Heart right ventricle (tissue), 16 donors: Measurements from ENCODE around the gene TSPAN9. TPM values are rescaled to one million over a fixed set of nuclear protein-coding genes. Genes with fewer than 3 reads are reported as not detected.
A peak's percentile ranks its signal among the peaks of the same experiment; 100 is the strongest.

Experiments used
- ATAC-seq, 8 donors: fragments of 200-7000 bp; cut with Tn5 transposase; one replicate each; pipeline ENCODE4 v1.9.1; 2020; ENCODE audit warnings: mild to moderate bottlenecking in 8 of 8, moderate library complexity in 8 of 8, moderate number of reproducible peaks in 1 of 8
- DNase-seq, 2 donors: peaks; one replicate each; pipeline ENCODE4 v3.0.0-alpha.2; 2020
- H3K27ac ChIP-seq, 10 donors: fragments of 200-600 bp; sonication (generic) in 2 of 10; one replicate each; pipeline versions ENCODE4 v1.5.0 to v1.8.0; 2020 to 2022; ENCODE audit warnings: mild to moderate bottlenecking in 3 of 10
- H3K27me3 ChIP-seq, 7 donors: fragments of 200-600 bp; one replicate each; pipeline ENCODE4 v1.8.0; 2021 to 2022; ENCODE audit warnings: mild to moderate bottlenecking in 2 of 7
- H3K36me3 ChIP-seq, 9 donors: fragments of 200-600 bp; sonication (generic) in 1 of 9; one replicate each; pipeline versions ENCODE4 v1.5.0 to v1.8.0; 2020 to 2022; ENCODE audit warnings: mild to moderate bottlenecking in 2 of 9
- H3K4me1 ChIP-seq, 9 donors: fragments of 200-600 bp; sonication (generic) in 1 of 9; one replicate each; pipeline versions ENCODE4 v1.5.0 to v1.8.0; 2020 to 2022; ENCODE audit warnings: mild to moderate bottlenecking in 4 of 9
- H3K4me3 ChIP-seq, 10 donors: fragments of 200-600 bp; sonication (generic) in 2 of 10; one replicate each; pipeline versions ENCODE4 v1.5.0 to v1.8.0; 2020 to 2022; ENCODE audit warnings: mild to moderate bottlenecking in 7 of 10, moderate library complexity in 2 of 10
- H3K9me3 ChIP-seq, 11 donors: fragments of 200-600 bp in 10 of 11; sonication (generic) in 2 of 11; one replicate each; pipeline versions ENCODE4 v1.5.0 to v1.8.0; 2013 to 2022; ENCODE audit warnings: mild to moderate bottlenecking in 2 of 11, control low read depth in 1 of 11, moderate library complexity in 1 of 11
- CTCF ChIP-seq, 9 donors: fragments of 200-600 bp; sonication (generic) in 2 of 9; IDR thresholded peaks; one replicate each; pipeline versions ENCODE4 v1.5.0 to v1.8.0; 2021 to 2022; ENCODE audit warnings: antibody characterized with exemption in 9 of 9, mild to moderate bottlenecking in 5 of 9, moderate library complexity in 1 of 9
- WGBS, 2 donors: extraction: QIAGEN DNeasy Blood & Tissue Kit; methylation state at CpG; one replicate each; pipeline ENCODE4 v1.1.7; 2013; ENCODE audit warnings: inconsistent platforms in 1 of 2; 5-methylcytosine and 5-hydroxymethylcytosine counted together
- intact Hi-C, 10 donors: fragments of 100-400 bp; cut with DNase I; formaldehyde crosslinking; loops; one replicate each; pipeline versions ENCODE4 v1.11.1 to v1.14.2; 2022
- polyA plus RNA-seq, 2 donors: library from polyadenylated mRNA; stranded (reverse); fragments of 200-250 nt; gene quantifications; one replicate each; pipeline ENCODE4 v1.2.3, GENCODE V29; 2013
- total RNA-seq, 10 donors: library from RNA; stranded (reverse); fragmentation: NEBNext Ultra II Directional in 3 of 10; extraction: Animal tissue kit (Norgen Biotek cat#: 25700) in 3 of 10; gene quantifications; one replicate each; pipeline versions ENCODE4 v1.2.1 to v1.2.4, GENCODE V29; 2021 to 2023
- donor health status: Arrhythmogenic right ventricular cardiomyopathy.
- donor health status: ischemic (EF 13 %, LVEDD 7.1; RV severe dilation, severe dysfunction).
- donor health status: healthy with polysubstance abuse.
- donor health status: DM: no; HTN: yes; CAD: no.
- donor health status: DM: no; HTN: no; CAD: no.
- donor health status: ischemic (EF 25% LVEDD 6.9; RV normal size, moderate dysfunction).
- donor health status: ischemic (EF 25% LVEDD 5.7; RV mildly dilated, moderate dysfunction).
- donor health status: healthy.
- donor health status: DM: yes; HTN: yes; CAD: no.
- donor health status: Ischemic cardiomyopathy.
- donor health status: ischemic (EF 35%, LVEDD 5.7; RV mildly dilated, moderate dysfunction).
- donor health status: nonischemic (EF 11% LVEDD 7.7; RV severe dilation, severe dysfunction).
- donor health status: DM: yes; HTN: yes; CAD: no.
- donor health status: PGD.
- donor health status: ischemic (EF 29% LVEDD 5.4; RV normal size, mild dysfunction).
- donor health status: nonischemic (EF 23%, LVEDD 6.1; RV moderate dilation, normal function).

Gene TSPAN9
- total and polyA plus RNA-seq, 12 donors, result 63.0 to 401 (median 251) TPM

DNA sequence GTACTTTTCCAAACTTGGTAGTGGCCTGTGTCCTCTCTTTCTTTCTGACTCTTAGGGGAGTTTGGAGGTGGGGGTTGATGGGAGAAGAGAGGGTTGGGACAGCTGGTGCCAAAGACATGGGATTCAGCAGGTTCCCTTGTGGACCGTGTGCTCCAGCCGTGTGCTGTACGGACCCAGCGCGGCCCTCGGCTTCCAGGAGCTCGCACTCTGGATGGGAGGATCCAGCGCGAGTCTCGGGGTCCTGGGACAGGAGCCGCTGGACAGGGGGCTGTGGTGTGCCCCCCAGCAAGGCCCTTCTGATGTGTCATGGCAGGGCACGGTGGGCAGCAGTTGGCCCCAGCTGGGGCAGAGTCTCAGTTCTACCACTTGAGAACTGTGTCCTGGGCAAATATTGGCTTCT lies 45.0 kb upstream of the TSPAN9 start:
- intact Hi-C loops, result loop anchor here (2.0 to 10.0 kb wide), 10 partner anchors 67 to 180 kb away; partner anchors contain the start of genes TEX52 (in 7 of the 10), TEAD4 (in 3 of the 10), FOXM1 (in 1 of the 10) and RHNO1 (in 1 of the 10)
- Histone ChIP-seq H3K4me1 (peaks cover 0 to 50% (median 22%) of the 10 kb centered on the region in 9 donors), H3K4me3 (no peak overlapping the region), H3K36me3 (peaks cover 0 to 34% (median 0%) of the 10 kb centered on the region in 9 donors), H3K27ac (peak overlapping the region in 7 of 10 donors; percentile 6 to 55 (median 47)), H3K9me3 (no peaks in the 10 kb centered on the region), H3K27me3 (no peaks in the 10 kb centered on the region)
- TF ChIP-seq CTCF (IDR thresholded peaks at IDR 0.05), result no peak
- 88 to 93% methylated on average over 12 of the region's 12 CpGs for WGBS, 2 donors
- ATAC-seq (peak in 1 of 8 donors; percentile 10), DNase-seq (no peak)

DNA sequence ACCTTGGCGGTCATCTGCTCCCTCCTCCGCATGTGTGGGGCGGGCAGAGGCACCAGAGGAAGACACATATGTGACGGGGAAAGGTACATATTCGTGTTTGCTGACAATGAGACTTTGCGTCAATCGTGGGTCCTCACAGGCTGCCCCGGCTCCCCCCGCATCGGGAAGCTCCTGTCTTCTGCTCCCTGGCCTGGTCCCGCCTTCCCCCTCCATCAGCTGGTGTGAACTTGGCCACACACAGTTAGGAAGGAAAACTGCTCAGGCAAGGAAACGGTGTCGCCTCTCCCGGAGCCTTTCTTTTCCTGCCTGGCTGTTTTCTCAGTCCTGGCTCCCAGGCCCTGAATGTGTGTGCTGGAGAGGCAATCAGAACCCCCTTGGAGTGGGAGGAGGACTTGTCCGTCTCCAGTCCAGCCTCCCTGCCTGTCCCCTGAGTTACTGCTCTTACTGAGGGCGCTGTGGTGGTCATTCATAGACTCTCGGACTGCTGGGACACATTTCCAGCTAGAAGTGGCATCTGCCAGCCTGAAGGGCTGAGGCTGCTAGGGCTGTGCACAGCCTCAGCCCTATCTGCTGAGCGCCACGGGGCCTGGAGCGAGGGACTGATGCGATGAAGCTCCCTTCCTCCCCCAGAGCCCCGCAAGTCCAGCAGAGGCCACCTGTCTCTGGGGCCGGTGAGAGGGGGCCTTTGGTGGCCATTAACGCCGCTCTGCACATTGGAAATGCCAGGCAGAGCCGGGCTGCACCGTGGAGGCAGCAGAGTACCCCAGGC lies 44.2 kb upstream of the TSPAN9 start:
- peak overlapping the region in 8 of 10 donors; percentile 6 to 55 (median 49) for H3K27ac ChIP-seq
- TF ChIP-seq CTCF (IDR thresholded peaks at IDR 0.05), result no peak
- intact Hi-C loops, result loop anchor here (2.0 to 10.0 kb wide), 10 partner anchors 68 to 181 kb away; partner anchors contain the start of genes TEX52 (in 7 of the 10), TEAD4 (in 3 of the 10), FOXM1 (in 1 of the 10) and RHNO1 (in 1 of the 10)
- DNase-seq (peak in 1 of 2 donors; percentile 37), ATAC-seq (peak; percentile 5 to 76 (median 60))
- H3K27me3 ChIP-seq, result no peaks in the 10 kb centered on the region
- peaks cover 0 to 53% (median 22%) of the 10 kb centered on the region in 9 donors for H3K4me1 ChIP-seq
- 67 to 70% methylated on average over 27 of the region's 27 CpGs for WGBS, 2 donors
- H3K36me3 ChIP-seq, result peaks cover 0 to 34% (median 0%) of the 10 kb centered on the region in 9 donors
- H3K9me3 ChIP-seq, result no peaks in the 10 kb centered on the region
- no peak overlapping the region for H3K4me3 ChIP-seq

GRCh38 chr12:3033539-3033867 lies 43.7 kb upstream of the TSPAN9 start:
- no peak for TF ChIP-seq CTCF (IDR thresholded peaks at IDR 0.05)
- Histone ChIP-seq H3K9me3 (no peaks in the 10 kb centered on the region), H3K27ac (peak overlapping the region in 7 of 10 donors; percentile 13 to 55 (median 52)), H3K4me1 (peaks cover 0 to 53% (median 22%) of the 10 kb centered on the region in 9 donors), H3K36me3 (peaks cover 0 to 34% (median 0%) of the 10 kb centered on the region in 9 donors), H3K4me3 (no peak overlapping the region), H3K27me3 (no peaks in the 10 kb centered on the region)
- WGBS, 2 donors, result 78 to 81% methylated on average over 8 of the region's 8 CpGs
- ATAC-seq (no peak), DNase-seq (no peak)
- intact Hi-C loops, result loop anchor here (2.0 to 10.0 kb wide), 10 partner anchors 69 to 181 kb away; partner anchors contain the start of genes TEX52 (in 7 of the 10), TEAD4 (in 3 of the 10), FOXM1 (in 1 of the 10) and RHNO1 (in 1 of the 10)

- intact Hi-C loops, result loop anchor here (2.0 to 10.0 kb wide), 10 partner anchors 69 to 182 kb away; partner anchors contain the start of genes TEX52 (in 7 of the 10), TEAD4 (in 3 of the 10), FOXM1 (in 1 of the 10) and RHNO1 (in 1 of the 10)
- Histone ChIP-seq H3K27me3 (no peaks in the 10 kb centered on the region), H3K9me3 (no peaks in the 10 kb centered on the region), H3K4me3 (no peak overlapping the region), H3K36me3 (peaks cover 0 to 34% (median 0%) of the 10 kb centered on the region in 9 donors), H3K4me1 (peaks cover 0 to 53% (median 22%) of the 10 kb centered on the region in 9 donors), H3K27ac (no peak overlapping the region)
- 34 to 37% methylated on average over 10 of the region's 10 CpGs for WGBS, 2 donors
- DNase-seq (peak; percentile 65 to 66), ATAC-seq (peak; percentile 67 to 81 (median 74))
- peak; percentile 49 to 79 (median 75) for TF ChIP-seq CTCF (IDR thresholded peaks at IDR 0.05)
Measured at GRCh38 chr12:3034067-3034750, 43.0 kb upstream of the TSPAN9 start.
